GM06990 (cell line): ENCODE data around the gene GJC1.
"Not testable (repeated sequence)": the region's sequence is repeated elsewhere in the genome, so short reads cannot be mapped to it uniquely, and the experiment has no call there.

Source experiments
- DNase-seq: peaks from one replicate; pipeline ENCODE4 v3.0.0-alpha.2; 2011; ENCODE audit not compliant: insufficient read length; ENCODE audit errors: extremely low read depth
- H3K27me3 ChIP-seq: replicated peaks from 2 replicates; pipeline ENCODE4 v1.6.0; 2011; ENCODE audit warnings: low read length; ENCODE audit not compliant: control insufficient read depth, insufficient read depth
- H3K36me3 ChIP-seq: 2 replicates; pipeline ENCODE4 v1.5.1; 2011; ENCODE audit warnings: low read length; ENCODE audit not compliant: control insufficient read depth, insufficient read depth
- H3K4me3 ChIP-seq: replicated peaks from 2 replicates; pipeline ENCODE4 v1.5.1; 2011; ENCODE audit warnings: low read depth, mild to moderate bottlenecking, control low read depth, low read length
- TF ChIP-seq, protein P1 (sequence below): IDR thresholded peaks from 2 replicates; pipeline ENCODE4 v1.5.1; 2011; ENCODE audit warnings: low read length, control low read depth, mild to moderate bottlenecking, inconsistent platforms; ENCODE audit not compliant: insufficient read depth, poor library complexity, severe bottlenecking

GJC1 gene

GRCh38 chr17:44831371-44831770, 1.3 kb upstream of the GJC1 start:
- TF ChIP-seq, protein P1, sequence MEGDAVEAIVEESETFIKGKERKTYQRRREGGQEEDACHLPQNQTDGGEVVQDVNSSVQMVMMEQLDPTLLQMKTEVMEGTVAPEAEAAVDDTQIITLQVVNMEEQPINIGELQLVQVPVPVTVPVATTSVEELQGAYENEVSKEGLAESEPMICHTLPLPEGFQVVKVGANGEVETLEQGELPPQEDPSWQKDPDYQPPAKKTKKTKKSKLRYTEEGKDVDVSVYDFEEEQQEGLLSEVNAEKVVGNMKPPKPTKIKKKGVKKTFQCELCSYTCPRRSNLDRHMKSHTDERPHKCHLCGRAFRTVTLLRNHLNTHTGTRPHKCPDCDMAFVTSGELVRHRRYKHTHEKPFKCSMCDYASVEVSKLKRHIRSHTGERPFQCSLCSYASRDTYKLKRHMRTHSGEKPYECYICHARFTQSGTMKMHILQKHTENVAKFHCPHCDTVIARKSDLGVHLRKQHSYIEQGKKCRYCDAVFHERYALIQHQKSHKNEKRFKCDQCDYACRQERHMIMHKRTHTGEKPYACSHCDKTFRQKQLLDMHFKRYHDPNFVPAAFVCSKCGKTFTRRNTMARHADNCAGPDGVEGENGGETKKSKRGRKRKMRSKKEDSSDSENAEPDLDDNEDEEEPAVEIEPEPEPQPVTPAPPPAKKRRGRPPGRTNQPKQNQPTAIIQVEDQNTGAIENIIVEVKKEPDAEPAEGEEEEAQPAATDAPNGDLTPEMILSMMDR, result no peak
- no peak for DNase-seq
- H3K4me3 ChIP-seq, result no peak overlapping the region
- H3K27me3 ChIP-seq, result no peaks in the 10 kb centered on the region
- no peaks in the 10 kb centered on the region for H3K36me3 ChIP-seq

DNA sequence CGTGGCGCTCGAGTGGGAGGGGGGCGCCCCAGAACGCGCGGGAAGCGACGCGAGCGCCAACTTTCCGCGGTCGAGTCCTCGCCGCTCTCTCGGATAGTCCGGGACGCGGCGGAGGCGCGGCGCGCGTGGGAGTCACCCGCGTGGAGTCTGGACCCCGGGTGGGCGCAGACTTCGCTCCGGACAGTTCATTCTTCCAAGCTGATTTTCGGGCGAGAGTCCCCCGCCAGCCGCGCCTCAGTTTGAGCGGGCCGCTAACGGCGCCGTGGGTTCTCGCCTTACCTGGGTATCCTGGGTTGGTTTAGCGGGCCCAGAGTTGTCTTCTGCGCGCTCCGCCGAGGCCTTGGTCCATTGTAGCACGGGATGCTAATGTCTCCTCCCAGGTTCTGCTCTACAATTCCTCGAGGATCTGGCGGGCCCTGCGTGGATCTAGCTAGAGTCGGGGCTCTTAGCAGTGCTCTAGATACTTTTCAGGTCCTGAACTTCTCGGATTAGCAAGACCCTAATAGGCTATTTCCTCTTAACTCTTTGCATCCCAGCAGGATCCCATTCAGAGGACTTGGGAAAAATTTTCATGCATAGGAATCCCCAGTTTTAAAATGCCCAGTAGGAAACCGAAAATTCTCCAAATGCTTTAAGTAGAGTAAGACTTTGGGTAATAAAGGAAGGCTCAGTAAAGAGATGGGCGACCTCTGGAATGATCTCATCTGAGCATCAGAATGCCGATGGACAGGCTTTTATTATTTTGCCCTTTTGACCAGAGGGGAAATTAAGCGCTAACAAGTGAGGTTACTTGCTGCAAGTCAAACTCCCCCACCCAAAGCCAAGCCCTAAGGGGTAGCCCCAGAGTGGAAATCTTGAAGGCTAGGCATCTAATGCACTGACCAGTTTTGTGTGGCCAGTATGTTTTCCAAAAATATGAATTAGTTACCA, 537 bp upstream of the GJC1 start:
- H3K4me3 ChIP-seq, result peak overlapping the region; percentile 50
- no peaks in the 10 kb centered on the region for H3K36me3 ChIP-seq
- no peaks in the 10 kb centered on the region for H3K27me3 ChIP-seq
- TF ChIP-seq, protein P1, result no peak
- DNase-seq, result peak; percentile 37

DNA sequence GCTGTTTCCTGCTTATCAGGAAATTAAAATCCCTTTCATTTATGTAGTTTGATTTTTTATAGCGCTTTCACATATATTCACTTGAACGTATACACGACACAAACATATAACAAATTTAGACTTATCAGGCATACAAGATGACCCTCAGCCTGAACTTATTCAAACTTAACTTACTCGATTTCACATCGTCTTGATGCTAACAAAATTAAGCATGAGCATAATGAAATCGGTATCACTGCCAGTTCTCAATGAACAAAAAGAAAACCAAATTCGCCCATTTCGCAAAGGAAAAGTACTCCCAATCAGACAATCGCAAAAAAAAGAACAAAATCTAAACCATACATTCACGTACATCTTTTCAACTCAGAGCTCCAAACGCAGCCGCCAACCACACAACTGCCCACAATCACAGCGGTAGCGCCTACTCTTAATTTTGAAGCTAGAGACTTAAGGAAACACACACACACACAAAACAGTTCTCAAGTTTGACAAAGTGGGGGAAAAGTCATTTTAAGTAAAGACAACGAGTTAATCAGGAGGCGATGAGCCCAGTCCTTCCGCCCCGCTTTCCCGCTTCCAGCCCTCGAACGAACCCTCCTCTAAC, 1.1 kb downstream of the GJC1 start:
- Histone ChIP-seq H3K36me3 (no peaks in the 10 kb centered on the region), H3K4me3 (peak overlapping the region; percentile 61), H3K27me3 (no peaks in the 10 kb centered on the region)
- TF ChIP-seq, protein P1, result no peak
- DNase-seq, result no peak

DNA sequence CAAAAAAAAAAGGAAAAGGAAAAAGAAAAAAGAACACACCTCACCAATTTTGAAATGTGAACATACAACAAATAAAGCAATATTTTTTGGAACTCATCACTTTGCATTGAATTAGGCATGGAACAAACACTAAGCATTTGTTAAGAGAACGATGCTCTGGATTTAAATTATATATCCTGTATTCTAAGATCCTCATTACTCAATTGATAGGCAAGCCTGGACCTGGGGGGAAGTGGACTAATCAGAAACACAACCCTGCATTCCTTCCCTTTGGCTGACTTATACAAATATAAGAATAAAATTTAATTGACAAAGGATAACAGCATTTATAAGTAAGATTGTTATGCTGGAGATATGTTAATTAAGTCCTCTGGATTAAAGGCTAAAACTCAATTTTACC, 2.2 kb downstream of the GJC1 start:
- no peak overlapping the region for H3K4me3 ChIP-seq
- H3K36me3 ChIP-seq, result no peaks in the 10 kb centered on the region
- DNase-seq, result no peak
- TF ChIP-seq, protein P1, result no peak
- H3K27me3 ChIP-seq, result no peaks in the 10 kb centered on the region

DNA sequence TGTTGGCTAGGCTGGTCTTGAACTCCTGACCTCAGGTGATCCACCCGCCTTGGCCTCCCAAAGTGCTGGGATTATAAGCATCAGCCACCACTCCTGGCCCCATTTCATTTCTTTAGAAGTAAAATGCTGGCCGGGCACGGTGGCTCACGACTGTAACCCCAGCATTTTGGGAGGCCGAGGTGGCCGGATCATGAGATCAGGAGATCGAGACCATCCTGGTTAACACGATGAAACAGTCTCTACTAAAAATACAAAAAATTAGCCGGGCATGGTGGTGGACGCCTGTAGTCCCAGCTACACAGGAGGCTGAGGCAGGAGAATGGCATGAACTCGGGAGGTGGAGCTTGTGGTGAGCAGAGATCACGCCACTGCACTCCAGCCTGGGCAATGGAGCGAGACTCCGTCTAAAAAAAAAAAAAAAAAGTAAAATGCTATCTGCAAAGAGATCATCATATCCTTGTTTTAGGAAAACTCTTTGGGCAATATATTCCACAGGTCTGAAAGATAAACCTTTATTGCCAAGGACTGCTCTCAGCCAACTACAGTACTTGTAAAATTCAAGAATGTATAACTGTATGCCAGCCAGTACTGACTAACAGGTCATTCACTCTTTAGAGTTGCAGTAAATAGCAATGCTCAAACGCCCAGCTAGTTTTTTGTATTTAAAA, 3.8 kb downstream of the GJC1 start:
- no peaks in the 10 kb centered on the region for H3K27me3 ChIP-seq

DNA sequence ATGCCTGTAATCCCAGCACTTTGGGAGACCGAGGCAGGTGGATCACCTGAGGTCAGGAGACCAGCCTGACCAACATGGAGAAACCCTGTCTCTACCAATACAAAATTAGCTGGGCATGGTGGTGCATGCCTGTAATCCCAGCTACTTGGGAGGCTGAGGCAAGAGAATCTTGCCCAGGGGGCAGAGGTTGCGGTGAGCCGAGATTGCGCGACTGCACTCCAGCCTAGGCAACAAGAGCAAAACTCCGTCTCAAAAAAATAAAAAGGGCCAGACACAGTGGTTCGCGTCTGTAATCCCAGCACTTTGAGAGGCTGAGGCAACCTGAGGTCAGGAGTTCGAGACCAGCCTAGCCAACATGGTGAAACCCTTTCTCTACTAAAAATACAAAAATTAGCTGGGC, 4.9 kb downstream of the GJC1 start:
- H3K4me3 ChIP-seq, DNase-seq, H3K27me3 ChIP-seq, H3K36me3 ChIP-seq: not testable (repeated sequence)

More for the DNA sequence above, 3.8 kb downstream of the GJC1 start:
- Histone ChIP-seq H3K4me3 (no peak overlapping the region), H3K36me3 (no peaks in the 10 kb centered on the region)
- no peak for DNase-seq
- TF ChIP-seq, protein P1, result no peak
